K562 (cell line): ENCODE measurements around the gene LSM12. TPM values are rescaled to one million over a fixed set of nuclear protein-coding genes. Genes with fewer than 3 reads are reported as not detected.

Source experiments
- ATAC-seq: fragments of 200-7000 bp; cut with Tn5 transposase; 3 replicates; pipeline ENCODE4 v1.9.1; 2020; ENCODE audit warnings: moderate library complexity
- BruUV-seq: library from RNA; stranded (reverse); fragments of 400-500 nt; replicated peaks from 2 replicates; lab custom pipeline; 2021; lab: Mats Ljungman, UMichigan
- CTCF ChIA-PET: fragments of 300-600 bp; formaldehyde crosslinking; extraction: SDS; loops from one replicate; lab custom pipeline; 2021; ENCODE audit warnings: low intra/inter-chr PET ratio; lab: Yijun Ruan, JAX
- POLR2A ChIA-PET: fragments of 300-600, 350-650 bp; sonication (Branson Sonifier 250); formaldehyde crosslinking; extraction: SDS; loops from one replicate; lab custom pipeline; 2021; ENCODE audit warnings: antibody characterized with exemption, inconsistent platforms; lab: Yijun Ruan, JAX
- DNase-seq, 4 experiments: peaks; one replicate each; pipeline versions ENCODE4 v3.0.0 to v3.0.0-alpha.2; 2011 to 2018; ENCODE audit warnings: low spot score in 3 of 4, mixed read lengths in 3 of 4; ENCODE audit errors: extremely low read depth in 1 of 4
- FAIRE-seq: peaks from 2 replicates; lab custom pipeline; 2011; peaks lifted over from hg19 to GRCh38; lab: Jason Lieb, UNC
- H2AFZ ChIP-seq: 2 replicates; pipeline ENCODE4 v1.6.0; 2011; ENCODE audit warnings: low read depth, low read length, control low read depth, inconsistent platforms
- H3K27ac ChIP-seq: fragments of 200-600 bp; 3 replicates; pipeline ENCODE4 v1.8.0; 2011; ENCODE audit warnings: low read depth, mild to moderate bottlenecking, control low read depth, inconsistent platforms, low read length, moderate library complexity, mixed read lengths; ENCODE audit errors: extremely low read depth
- H3K27me3 ChIP-seq, 2 experiments: fragments of 300-600 bp in 1 of 2; 2 replicates in 1 of 2; 3 replicates in 1 of 2; pipeline versions ENCODE4 v1.6.0 to v1.8.0; 2011; ENCODE audit warnings: inconsistent platforms in 2 of 2, low read length in 2 of 2, mild to moderate bottlenecking in 1 of 2, mixed read lengths in 1 of 2, moderate library complexity in 1 of 2; ENCODE audit not compliant: control insufficient read depth in 2 of 2, insufficient read depth in 2 of 2
- H3K36me3 ChIP-seq: fragments of 300-600 bp; 3 replicates; pipeline ENCODE4 v1.8.0; 2011; ENCODE audit warnings: mild to moderate bottlenecking, low read length, inconsistent platforms; ENCODE audit not compliant: control insufficient read depth, insufficient read depth
- H3K4me1 ChIP-seq, 2 experiments: fragments of 200-600 bp in 1 of 2; replicated peaks in 1 of 2; 2 replicates in 1 of 2; 3 replicates in 1 of 2; pipeline versions ENCODE4 v1.5.1 to v1.8.0; 2011; ENCODE audit warnings: inconsistent platforms in 2 of 2, low read length in 2 of 2, mild to moderate bottlenecking in 1 of 2, mixed read lengths in 1 of 2, moderate library complexity in 1 of 2; ENCODE audit not compliant: control insufficient read depth in 2 of 2, insufficient read depth in 2 of 2
- H3K4me2 ChIP-seq: 2 replicates; pipeline ENCODE4 v1.6.1; 2011; ENCODE audit warnings: low read length, control low read depth, inconsistent platforms, mixed read lengths; ENCODE audit not compliant: insufficient read depth
- H3K4me3 ChIP-seq: fragments of 200-600 bp; sonication (generic), shearing (Covaris generic); 2 replicates; pipeline ENCODE4 v1.5.1; 2016; ENCODE audit warnings: control low read depth, inconsistent platforms
- H3K79me2 ChIP-seq: fragments of 200-600 bp; 3 replicates; pipeline ENCODE4 v1.8.0; 2011; ENCODE audit warnings: low read length, inconsistent platforms; ENCODE audit not compliant: control insufficient read depth, insufficient read depth
- H3K9ac ChIP-seq, 2 experiments: 2 replicates each; pipeline versions ENCODE4 v1.6.0 to v1.6.1; 2011; ENCODE audit warnings: low read depth in 2 of 2, low read length in 2 of 2, control low read depth in 1 of 2, inconsistent platforms in 1 of 2, mild to moderate bottlenecking in 1 of 2, mixed read lengths in 1 of 2; ENCODE audit not compliant: insufficient read depth in 1 of 2
- H3K9me1 ChIP-seq: one replicate; pipeline ENCODE4 v1.6.0; 2011; ENCODE audit warnings: inconsistent platforms, mild to moderate bottlenecking, low read length, moderate library complexity; ENCODE audit not compliant: control insufficient read depth, insufficient read depth
- H3K9me3 ChIP-seq: replicated peaks from 2 replicates; pipeline ENCODE4 v1.5.1; 2011; ENCODE audit warnings: low read depth, low read length, inconsistent platforms; ENCODE audit not compliant: control insufficient read depth, insufficient read depth
- H4K20me1 ChIP-seq: replicated peaks from 2 replicates; pipeline ENCODE4 v1.6.1; 2011; ENCODE audit warnings: low read length, inconsistent platforms, mixed read lengths; ENCODE audit not compliant: control insufficient read depth, insufficient read depth
- ETV5 ChIP-seq: sonication (generic); formaldehyde crosslinking; IDR thresholded peaks from 2 replicates; pipeline ENCODE4 v1.4.0; 2020; ENCODE audit warnings: low read depth, mild to moderate bottlenecking, missing genetic modification reagents
- SMAD4 ChIP-seq: fragments of 250-450 bp; sonication (Bioruptor Pico); conservative IDR thresholded peaks from 2 replicates; pipeline ENCODE4 v1.8.0; 2021; ENCODE audit warnings: inconsistent platforms, mild to moderate bottlenecking, moderate library complexity
- TSHZ1 ChIP-seq: fragments of 250-450 bp; sonication (Bioruptor Pico); IDR thresholded peaks from 2 replicates; pipeline ENCODE4 v1.4.0; 2020; ENCODE audit warnings: mild to moderate bottlenecking, moderate library complexity
- ZNF780A ChIP-seq: fragments of 250-450 bp; sonication (Bioruptor Pico); IDR thresholded peaks from 2 replicates; pipeline ENCODE4 v1.5.0; 2021; ENCODE audit warnings: mild to moderate bottlenecking
- WGBS: fragments of 100-300 bp; shearing (Covaris generic); methylation state at CpG from one replicate; pipeline ENCODE4 v1.1.6; 2016; ENCODE audit warnings: low coverage, mixed read lengths; ENCODE audit not compliant: insufficient coverage; ENCODE audit errors: missing lambda C conversion rate; 5-methylcytosine and 5-hydroxymethylcytosine counted together
- in situ Hi-C: fragments of 300-500 bp; cut with MboI; formaldehyde crosslinking; loops from 4 replicates; pipeline ENCODE4 v1.15.0; 2018; ENCODE audit warnings: inconsistent platforms, mixed read lengths
- intact Hi-C: fragments of 100-400 bp; cut with micrococcal nuclease; formaldehyde crosslinking; loops from 2 replicates; pipeline ENCODE4 v1.14.2; 2022
- polyA plus RNA-seq, 8 experiments: library from polyadenylated mRNA; depleted of rRNA in 4 of 8; stranded (reverse) in 5 of 8; unstranded in 3 of 8; fragments of >200 nt; fragmentation: Nextera tagmentation in 2 of 8; fragmentation: Illumina TruSeq in 1 of 8; extraction: Ambion mirVana in 2 of 8; extraction: Trizol in 1 of 8; gene quantifications; 2 replicates each; pipeline versions ENCODE4 v1.2.1 to v1.2.3, GENCODE V29; 2011 to 2014; ENCODE audit warnings: inconsistent platforms in 1 of 8, missing spikeins in 1 of 8
- total RNA-seq, 7 experiments: library from RNA; depleted of rRNA in 6 of 7; stranded (reverse); fragments of >200 nt in 6 of 7; fragmentation: Illumina TruSeq in 2 of 7; extraction: Trizol in 2 of 7; gene quantifications; 2 replicates each; pipeline versions ENCODE4 v1.2.1 to v1.2.3, GENCODE V29; 2011 to 2021; ENCODE audit warnings: low replicate concordance in 1 of 7

Gene LSM12
- total and polyA plus RNA-seq, 9 of the 15 experiments (the other 6 are each of a cell fraction or from before 2014, with no cell fraction given) = 53.0 to 258 (median 89.3) TPM

- WGBS = 52% methylated on average over 3 of the region's 5 CpGs
Observed at GRCh38 chr17:44085908-44086307, 19.4 kb upstream of the LSM12 start.

More at GRCh38 chr17:44085908-44086307, 19.4 kb upstream of the LSM12 start:
- in situ Hi-C loops (no loop called here), intact Hi-C loops (no loop called here)
- no peaks in the 10 kb centered on the region for H4K20me1 ChIP-seq
- DNase-seq (no peak), ATAC-seq (no peak), FAIRE-seq (no peak)
- no peaks in the 10 kb centered on the region for H3K9me3 ChIP-seq
- CTCF ChIA-PET = no interaction called here
- no peak overlapping the region for H2AFZ ChIP-seq
- peaks cover 21 to 51% of the 10 kb centered on the region in 2 experiments for H3K4me1 ChIP-seq
- peak overlapping the region; percentile 51 to 75; a peak in 3 of 4 replicates for H3K9ac ChIP-seq
- no TSS peak for BruUV-seq
- H3K9me1 ChIP-seq = peaks cover 4% of the 10 kb centered on the region
- peak overlapping the region; percentile 73 for H3K27ac ChIP-seq
- no peaks in the 10 kb centered on the region for H3K27me3 ChIP-seq
- POLR2A ChIA-PET = interaction anchor here (1.0 kb wide), 1 partner anchor 101 kb away, joined by 3 read pairs; the partner anchor contains the start of gene TMUB2
- TF ChIP-seq TSHZ1 = no peak
- no peak for TF ChIP-seq ZNF780A (CRISPR knock-in tag)
- TF ChIP-seq SMAD4 (CRISPR knock-in tag) = no peak
- 0 out of 2 replicates have a peak, but pooled peaks have one; percentile 10 for TF ChIP-seq ETV5 (CRISPR knock-in tag)
- H3K4me3 ChIP-seq = no peak overlapping the region
- peaks cover 27% of the 10 kb centered on the region; the same call in 1 of the 3 replicates for H3K36me3 ChIP-seq
- no peaks in the 10 kb centered on the region; the same call in 2 of the 3 replicates for H3K79me2 ChIP-seq
- no peak overlapping the region for H3K4me2 ChIP-seq
